ENCODE data around the gene RUNX2. TPM values are rescaled to one million over a fixed set of nuclear protein-coding genes. Genes with fewer than 3 reads are reported as not detected.

The RUNX2 gene
- total and polyA plus RNA-seq, 2 experiments from 2014 or later = 0.66 to 1.7 TPM

DNA sequence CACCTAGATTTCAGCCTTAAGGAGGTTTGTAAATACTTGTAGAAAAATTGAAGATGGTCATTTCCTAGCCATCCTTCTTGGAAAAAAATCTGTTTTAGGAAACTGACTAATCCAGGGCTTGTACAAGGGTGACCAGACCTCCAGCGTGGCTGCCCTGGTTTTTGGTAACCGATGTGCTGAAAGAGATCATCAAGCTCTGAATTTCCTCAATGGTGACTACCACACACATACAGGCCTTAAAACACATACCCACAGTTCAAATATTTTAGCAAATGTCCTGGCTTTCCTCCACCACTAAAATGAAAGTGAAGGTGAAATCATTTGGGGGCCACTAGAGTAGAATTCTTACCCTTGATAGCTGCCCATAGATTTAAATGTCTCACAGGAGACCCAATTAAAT lies 264.9 kb downstream of the RUNX2 start (continued):
- TF ChIP-seq, protein P1, sequence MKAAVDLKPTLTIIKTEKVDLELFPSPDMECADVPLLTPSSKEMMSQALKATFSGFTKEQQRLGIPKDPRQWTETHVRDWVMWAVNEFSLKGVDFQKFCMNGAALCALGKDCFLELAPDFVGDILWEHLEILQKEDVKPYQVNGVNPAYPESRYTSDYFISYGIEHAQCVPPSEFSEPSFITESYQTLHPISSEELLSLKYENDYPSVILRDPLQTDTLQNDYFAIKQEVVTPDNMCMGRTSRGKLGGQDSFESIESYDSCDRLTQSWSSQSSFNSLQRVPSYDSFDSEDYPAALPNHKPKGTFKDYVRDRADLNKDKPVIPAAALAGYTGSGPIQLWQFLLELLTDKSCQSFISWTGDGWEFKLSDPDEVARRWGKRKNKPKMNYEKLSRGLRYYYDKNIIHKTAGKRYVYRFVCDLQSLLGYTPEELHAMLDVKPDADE (IDR thresholded peaks at IDR 0.05) = no peak
- no peak for TF ChIP-seq STAT1 (IDR thresholded peaks at IDR 0.05; ENCODE audit: unreplicated experiment)
- no peak for TF ChIP-seq POLR2AphosphoS5 (IDR thresholded peaks at IDR 0.05; ENCODE audit: low read depth)

DNA sequence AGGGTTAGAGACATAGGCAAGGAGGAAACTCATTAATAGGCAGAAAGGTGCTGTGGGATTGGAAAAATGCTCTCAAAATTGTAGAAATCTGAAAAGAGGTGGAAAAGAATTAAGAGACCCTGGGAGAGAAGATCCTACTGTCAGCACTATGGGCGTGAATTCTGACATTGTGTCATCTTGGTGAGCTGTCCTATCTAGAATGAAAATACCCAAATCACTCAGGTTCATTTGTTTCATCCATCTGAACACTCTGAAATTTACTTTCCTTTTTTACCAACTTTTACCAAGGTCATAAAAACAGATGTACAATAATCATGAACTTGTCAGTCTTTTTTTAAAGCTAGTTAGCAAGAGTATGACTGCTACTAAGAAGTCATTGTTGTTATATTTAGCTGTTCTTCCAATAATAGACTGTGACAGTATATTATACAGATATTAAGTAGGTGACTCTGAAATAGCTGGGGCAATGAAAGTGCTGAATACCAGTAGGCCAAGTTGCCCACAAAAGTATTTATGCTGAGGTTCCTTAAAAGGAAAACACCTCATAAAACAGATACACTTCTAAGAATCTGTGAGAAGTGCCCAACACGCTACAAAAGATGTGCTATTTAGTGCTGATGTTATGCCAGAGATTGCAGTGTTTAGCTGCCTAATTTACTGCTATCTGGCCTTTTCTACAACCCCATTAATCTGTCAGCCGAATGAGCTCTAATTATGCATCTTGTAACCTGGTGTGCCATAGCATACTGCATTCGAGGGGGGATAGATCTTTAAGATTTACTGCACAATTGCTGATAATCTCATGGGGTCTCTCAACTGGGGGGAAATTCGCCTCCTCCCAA lies 267.1 kb downstream of the RUNX2 start:
- H3K27ac ChIP-seq (ENCODE audit: low read depth) = no peak overlapping the region
- H3K27me3 Mint-ChIP-seq (ENCODE audit: insufficient read depth, low read depth, poor library complexity) = peaks cover 2% of the 10 kb centered on the region
- H3K4me1 ChIP-seq (ENCODE audit: insufficient read depth) = peaks cover 22% of the 10 kb centered on the region
- DNase-seq (ENCODE audit: low spot score) = no peak
- H2AFZ ChIP-seq = no peak overlapping the region
- no peaks in the 10 kb centered on the region for H3K27me3 ChIP-seq (ENCODE audit: insufficient read depth)
- no peak overlapping the region for H3K4me3 Mint-ChIP-seq
- H3K36me3 Mint-ChIP-seq (ENCODE audit: low read depth) = no peaks in the 10 kb centered on the region
- no peaks in the 10 kb centered on the region for H3K36me3 ChIP-seq (ENCODE audit: insufficient read depth)
- no peak overlapping the region for H3K4me2 ChIP-seq
- peaks cover 24% of the 10 kb centered on the region for H3K4me1 Mint-ChIP-seq
- no peak overlapping the region for H3K4me3 ChIP-seq
- no peak overlapping the region for H3K27ac Mint-ChIP-seq
- ATAC-seq = no peak
- no peaks in the 10 kb centered on the region for H3K79me2 ChIP-seq (replicated peaks; ENCODE audit: insufficient read depth)
- no peaks in the 10 kb centered on the region for H3K9me3 Mint-ChIP-seq
- H3K9me2 ChIP-seq (ENCODE audit: insufficient read depth) = no peaks in the 10 kb centered on the region
- H3F3A ChIP-seq (replicated peaks; ENCODE audit: low read depth) = no peaks in the 10 kb centered on the region
- no peaks in the 10 kb centered on the region for H4K20me1 ChIP-seq (replicated peaks; ENCODE audit: insufficient read depth)
- TF ChIP-seq NANOG (IDR thresholded peaks at IDR 0.05; ENCODE audit: borderline replicate concordance) (no peak), EZH2phosphoT487 (IDR thresholded peaks at IDR 0.05; ENCODE audit: unreplicated experiment) (no peak), STAT1 (IDR thresholded peaks at IDR 0.05; ENCODE audit: unreplicated experiment) (no peak), ZNF114 (CRISPR knock-in tag; IDR thresholded peaks at IDR 0.05) (no peak), POLR2AphosphoS5 (IDR thresholded peaks at IDR 0.05; ENCODE audit: low read depth) (no peak)
- TF ChIP-seq, protein P2, sequence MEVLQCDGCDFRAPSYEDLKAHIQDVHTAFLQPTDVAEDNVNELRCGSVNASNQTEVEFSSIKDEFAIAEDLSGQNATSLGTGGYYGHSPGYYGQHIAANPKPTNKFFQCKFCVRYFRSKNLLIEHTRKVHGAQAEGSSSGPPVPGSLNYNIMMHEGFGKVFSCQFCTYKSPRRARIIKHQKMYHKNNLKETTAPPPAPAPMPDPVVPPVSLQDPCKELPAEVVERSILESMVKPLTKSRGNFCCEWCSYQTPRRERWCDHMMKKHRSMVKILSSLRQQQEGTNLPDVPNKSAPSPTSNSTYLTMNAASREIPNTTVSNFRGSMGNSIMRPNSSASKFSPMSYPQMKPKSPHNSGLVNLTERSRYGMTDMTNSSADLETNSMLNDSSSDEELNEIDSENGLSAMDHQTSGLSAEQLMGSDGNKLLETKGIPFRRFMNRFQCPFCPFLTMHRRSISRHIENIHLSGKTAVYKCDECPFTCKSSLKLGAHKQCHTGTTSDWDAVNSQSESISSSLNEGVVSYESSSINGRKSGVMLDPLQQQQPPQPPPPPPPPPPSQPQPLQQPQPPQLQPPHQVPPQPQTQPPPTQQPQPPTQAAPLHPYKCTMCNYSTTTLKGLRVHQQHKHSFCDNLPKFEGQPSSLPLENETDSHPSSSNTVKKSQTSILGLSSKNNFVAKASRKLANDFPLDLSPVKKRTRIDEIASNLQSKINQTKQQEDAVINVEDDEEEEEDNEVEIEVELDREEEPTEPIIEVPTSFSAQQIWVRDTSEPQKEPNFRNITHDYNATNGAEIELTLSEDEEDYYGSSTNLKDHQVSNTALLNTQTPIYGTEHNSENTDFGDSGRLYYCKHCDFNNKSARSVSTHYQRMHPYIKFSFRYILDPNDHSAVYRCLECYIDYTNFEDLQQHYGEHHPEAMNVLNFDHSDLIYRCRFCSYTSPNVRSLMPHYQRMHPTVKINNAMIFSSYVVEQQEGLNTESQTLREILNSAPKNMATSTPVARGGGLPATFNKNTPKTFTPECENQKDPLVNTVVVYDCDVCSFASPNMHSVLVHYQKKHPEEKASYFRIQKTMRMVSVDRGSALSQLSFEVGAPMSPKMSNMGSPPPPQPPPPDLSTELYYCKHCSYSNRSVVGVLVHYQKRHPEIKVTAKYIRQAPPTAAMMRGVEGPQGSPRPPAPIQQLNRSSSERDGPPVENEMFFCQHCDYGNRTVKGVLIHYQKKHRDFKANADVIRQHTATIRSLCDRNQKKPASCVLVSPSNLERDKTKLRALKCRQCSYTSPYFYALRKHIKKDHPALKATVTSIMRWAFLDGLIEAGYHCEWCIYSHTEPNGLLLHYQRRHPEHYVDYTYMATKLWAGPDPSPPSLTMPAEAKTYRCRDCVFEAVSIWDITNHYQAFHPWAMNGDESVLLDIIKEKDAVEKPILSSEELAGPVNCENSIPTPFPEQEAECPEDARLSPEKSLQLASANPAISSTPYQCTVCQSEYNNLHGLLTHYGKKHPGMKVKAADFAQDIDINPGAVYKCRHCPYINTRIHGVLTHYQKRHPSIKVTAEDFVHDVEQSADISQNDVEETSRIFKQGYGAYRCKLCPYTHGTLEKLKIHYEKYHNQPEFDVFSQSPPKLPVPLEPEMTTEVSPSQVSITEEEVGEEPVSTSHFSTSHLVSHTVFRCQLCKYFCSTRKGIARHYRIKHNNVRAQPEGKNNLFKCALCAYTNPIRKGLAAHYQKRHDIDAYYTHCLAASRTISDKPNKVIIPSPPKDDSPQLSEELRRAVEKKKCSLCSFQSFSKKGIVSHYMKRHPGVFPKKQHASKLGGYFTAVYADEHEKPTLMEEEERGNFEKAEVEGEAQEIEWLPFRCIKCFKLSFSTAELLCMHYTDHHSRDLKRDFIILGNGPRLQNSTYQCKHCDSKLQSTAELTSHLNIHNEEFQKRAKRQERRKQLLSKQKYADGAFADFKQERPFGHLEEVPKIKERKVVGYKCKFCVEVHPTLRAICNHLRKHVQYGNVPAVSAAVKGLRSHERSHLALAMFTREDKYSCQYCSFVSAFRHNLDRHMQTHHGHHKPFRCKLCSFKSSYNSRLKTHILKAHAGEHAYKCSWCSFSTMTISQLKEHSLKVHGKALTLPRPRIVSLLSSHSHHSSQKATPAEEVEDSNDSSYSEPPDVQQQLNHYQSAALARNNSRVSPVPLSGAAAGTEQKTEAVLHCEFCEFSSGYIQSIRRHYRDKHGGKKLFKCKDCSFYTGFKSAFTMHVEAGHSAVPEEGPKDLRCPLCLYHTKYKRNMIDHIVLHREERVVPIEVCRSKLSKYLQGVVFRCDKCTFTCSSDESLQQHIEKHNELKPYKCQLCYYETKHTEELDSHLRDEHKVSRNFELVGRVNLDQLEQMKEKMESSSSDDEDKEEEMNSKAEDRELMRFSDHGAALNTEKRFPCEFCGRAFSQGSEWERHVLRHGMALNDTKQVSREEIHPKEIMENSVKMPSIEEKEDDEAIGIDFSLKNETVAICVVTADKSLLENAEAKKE (CRISPR knock-in tag; IDR thresholded peaks at IDR 0.05) = no peak
- TF ChIP-seq, protein P3, sequence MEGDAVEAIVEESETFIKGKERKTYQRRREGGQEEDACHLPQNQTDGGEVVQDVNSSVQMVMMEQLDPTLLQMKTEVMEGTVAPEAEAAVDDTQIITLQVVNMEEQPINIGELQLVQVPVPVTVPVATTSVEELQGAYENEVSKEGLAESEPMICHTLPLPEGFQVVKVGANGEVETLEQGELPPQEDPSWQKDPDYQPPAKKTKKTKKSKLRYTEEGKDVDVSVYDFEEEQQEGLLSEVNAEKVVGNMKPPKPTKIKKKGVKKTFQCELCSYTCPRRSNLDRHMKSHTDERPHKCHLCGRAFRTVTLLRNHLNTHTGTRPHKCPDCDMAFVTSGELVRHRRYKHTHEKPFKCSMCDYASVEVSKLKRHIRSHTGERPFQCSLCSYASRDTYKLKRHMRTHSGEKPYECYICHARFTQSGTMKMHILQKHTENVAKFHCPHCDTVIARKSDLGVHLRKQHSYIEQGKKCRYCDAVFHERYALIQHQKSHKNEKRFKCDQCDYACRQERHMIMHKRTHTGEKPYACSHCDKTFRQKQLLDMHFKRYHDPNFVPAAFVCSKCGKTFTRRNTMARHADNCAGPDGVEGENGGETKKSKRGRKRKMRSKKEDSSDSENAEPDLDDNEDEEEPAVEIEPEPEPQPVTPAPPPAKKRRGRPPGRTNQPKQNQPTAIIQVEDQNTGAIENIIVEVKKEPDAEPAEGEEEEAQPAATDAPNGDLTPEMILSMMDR (conservative IDR thresholded peaks at IDR 0.05; ENCODE audit: low read depth in 2 of 2) = no peak
- TF ChIP-seq, protein P1 (IDR thresholded peaks at IDR 0.05) = no peak
- TF ChIP-seq, protein P4, sequence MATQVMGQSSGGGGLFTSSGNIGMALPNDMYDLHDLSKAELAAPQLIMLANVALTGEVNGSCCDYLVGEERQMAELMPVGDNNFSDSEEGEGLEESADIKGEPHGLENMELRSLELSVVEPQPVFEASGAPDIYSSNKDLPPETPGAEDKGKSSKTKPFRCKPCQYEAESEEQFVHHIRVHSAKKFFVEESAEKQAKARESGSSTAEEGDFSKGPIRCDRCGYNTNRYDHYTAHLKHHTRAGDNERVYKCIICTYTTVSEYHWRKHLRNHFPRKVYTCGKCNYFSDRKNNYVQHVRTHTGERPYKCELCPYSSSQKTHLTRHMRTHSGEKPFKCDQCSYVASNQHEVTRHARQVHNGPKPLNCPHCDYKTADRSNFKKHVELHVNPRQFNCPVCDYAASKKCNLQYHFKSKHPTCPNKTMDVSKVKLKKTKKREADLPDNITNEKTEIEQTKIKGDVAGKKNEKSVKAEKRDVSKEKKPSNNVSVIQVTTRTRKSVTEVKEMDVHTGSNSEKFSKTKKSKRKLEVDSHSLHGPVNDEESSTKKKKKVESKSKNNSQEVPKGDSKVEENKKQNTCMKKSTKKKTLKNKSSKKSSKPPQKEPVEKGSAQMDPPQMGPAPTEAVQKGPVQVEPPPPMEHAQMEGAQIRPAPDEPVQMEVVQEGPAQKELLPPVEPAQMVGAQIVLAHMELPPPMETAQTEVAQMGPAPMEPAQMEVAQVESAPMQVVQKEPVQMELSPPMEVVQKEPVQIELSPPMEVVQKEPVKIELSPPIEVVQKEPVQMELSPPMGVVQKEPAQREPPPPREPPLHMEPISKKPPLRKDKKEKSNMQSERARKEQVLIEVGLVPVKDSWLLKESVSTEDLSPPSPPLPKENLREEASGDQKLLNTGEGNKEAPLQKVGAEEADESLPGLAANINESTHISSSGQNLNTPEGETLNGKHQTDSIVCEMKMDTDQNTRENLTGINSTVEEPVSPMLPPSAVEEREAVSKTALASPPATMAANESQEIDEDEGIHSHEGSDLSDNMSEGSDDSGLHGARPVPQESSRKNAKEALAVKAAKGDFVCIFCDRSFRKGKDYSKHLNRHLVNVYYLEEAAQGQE (IDR thresholded peaks at IDR 0.05; ENCODE audit: unreplicated experiment) = no peak
